SJSA1 (cell line): Measurements from ENCODE around the gene SEMA5B. TPM values are rescaled to one million over a fixed set of nuclear protein-coding genes. Genes with fewer than 3 reads are reported as not detected.

ENCODE experiments used
- DNase-seq, 2 experiments: peaks; one replicate each; pipeline ENCODE4 v3.0.0-alpha.2; 2015 to 2020; ENCODE audit warnings: low spot score in 2 of 2, low read depth in 1 of 2
- H3K27ac ChIP-seq: fragments of 250-450 bp; sonication (Bioruptor Pico); 2 replicates; pipeline ENCODE4 v1.5.1; 2020; ENCODE audit warnings: mild to moderate bottlenecking, moderate library complexity
- H3K27me3 ChIP-seq: fragments of 250-450 bp; sonication (Bioruptor Pico); replicated peaks from 2 replicates; pipeline ENCODE4 v1.5.1; 2020; ENCODE audit warnings: mild to moderate bottlenecking, moderate library complexity
- H3K36me3 ChIP-seq: fragments of 250-450 bp; sonication (Bioruptor Pico); 2 replicates; pipeline ENCODE4 v1.5.1; 2020; ENCODE audit warnings: mild to moderate bottlenecking
- H3K4me1 ChIP-seq: fragments of 250-450 bp; sonication (Bioruptor Pico); replicated peaks from 2 replicates; pipeline ENCODE4 v1.6.1; 2021; ENCODE audit warnings: mild to moderate bottlenecking
- H3K4me3 ChIP-seq: fragments of 250-450 bp; sonication (Bioruptor Pico); 2 replicates; pipeline ENCODE4 v1.5.1; 2020; ENCODE audit warnings: mild to moderate bottlenecking
- H3K9me3 ChIP-seq: fragments of 250-450 bp; sonication (Bioruptor Pico); replicated peaks from 2 replicates; pipeline ENCODE4 v1.5.1; 2020; ENCODE audit warnings: mild to moderate bottlenecking
- total RNA-seq: library from RNA; depleted of rRNA; stranded (reverse); fragments of >200 nt; shearing (Covaris generic); gene quantifications from 2 replicates; pipeline ENCODE4 v1.2.3, GENCODE V29; 2014

The SEMA5B gene
- total RNA-seq, 1 experiment from 2014 or later: not detected

DNA sequence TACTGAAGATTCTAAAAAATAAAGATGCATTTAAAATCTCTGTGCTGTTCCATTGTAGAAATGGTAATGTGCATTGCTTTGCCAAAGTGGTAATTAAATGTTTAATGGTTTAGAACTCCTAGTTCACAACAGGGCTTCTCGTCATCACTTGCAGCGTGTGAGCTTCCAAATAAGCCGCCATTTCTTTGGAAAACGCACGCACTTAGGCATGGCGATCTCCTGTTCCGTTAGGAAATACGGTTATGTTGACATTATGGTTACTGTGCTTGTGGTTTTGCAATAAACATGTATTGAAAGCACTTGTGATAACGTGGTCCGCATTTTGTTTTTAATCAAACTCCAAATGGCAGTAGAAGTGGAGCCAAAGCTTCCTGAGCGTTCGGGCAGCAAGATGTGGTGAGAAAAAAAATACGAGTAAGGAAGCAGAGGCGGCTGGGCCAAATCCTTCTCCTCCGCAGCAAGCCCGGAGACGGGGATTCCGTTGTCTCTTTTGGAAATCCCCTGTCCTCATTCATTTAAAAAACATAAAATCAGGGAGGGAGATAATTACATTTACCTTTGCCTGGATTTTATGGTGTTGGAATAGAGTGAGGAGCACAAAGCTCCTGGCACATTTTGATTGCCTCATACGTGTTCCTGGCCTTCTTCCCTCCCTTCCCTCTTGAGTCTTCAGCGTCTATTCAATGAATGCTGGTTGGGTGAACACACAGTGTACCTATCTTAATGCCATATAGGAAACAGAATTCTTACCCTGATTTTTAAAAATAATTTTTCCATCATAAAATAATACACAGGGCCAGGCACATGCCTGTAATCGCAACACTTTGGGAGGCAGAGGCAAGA is 135.2 kb downstream of the SEMA5B start:
- Histone ChIP-seq H3K27me3 (no peaks in the 10 kb centered on the region; the same call in 1 of the 2 replicates), H3K9me3 (no peaks in the 10 kb centered on the region), H3K36me3 (no peaks in the 10 kb centered on the region), H3K4me3 (no peak overlapping the region), H3K4me1 (no peaks in the 10 kb centered on the region), H3K27ac (no peak overlapping the region)
- DNase-seq: no peak

DNA sequence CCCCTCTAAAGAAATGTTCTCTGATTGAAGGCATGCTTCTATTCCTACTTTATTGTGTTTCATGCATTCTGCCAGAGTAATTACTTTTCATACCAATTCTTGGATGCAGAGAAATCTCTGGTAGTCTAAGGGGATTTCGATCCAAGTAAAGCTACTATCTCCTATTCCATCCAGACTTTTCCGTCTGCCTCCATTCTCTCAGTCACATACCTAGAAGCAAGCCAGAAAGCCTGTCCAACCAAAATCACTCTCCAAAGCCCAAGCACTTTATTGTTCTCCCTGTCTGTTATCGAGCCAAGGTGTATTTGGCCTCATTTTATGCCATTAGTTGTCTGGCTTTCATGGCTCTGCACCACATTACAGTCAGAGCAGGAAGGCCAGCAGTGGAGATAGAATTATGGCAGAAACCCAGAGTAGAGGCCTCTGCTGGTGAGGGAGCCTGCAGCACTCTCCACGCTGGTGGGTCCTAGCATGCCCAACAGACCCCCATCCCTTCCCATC is 136.8 kb downstream of the SEMA5B start:
- Histone ChIP-seq H3K9me3 (no peaks in the 10 kb centered on the region), H3K4me1 (no peaks in the 10 kb centered on the region)
- no peak for DNase-seq

DNA sequence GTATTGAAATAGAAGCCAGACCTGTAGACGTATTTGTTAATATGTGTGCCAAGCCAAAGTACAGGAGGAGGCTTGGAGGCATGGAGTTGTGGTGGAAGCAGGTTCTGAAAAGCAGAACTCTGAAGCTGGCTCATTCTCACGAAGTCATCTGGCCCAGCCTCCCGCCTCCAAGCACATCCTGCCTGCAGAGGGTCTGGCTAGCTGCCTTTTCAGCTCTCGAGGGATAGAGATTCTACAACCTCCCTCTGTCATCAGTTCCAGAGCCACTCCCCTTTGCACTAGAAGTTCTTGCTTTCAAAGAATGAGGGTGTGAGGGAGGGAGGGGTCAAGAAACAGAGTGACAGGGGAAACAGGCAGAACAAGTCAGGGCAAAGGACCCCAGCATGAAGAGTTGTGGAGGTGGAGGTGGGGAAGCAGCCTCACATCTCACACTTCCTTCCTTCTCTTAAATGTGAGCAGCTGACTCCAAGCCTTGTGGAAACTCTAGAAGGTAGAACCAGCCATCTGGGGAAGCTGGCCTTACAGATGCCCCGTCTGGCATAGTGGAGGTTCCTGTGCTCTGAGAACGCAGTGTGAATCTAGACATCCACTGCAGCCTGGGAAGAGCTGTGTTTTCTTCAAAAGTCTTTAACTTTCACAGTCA is 137.4 kb downstream of the SEMA5B start:
- no peaks in the 10 kb centered on the region for H3K27me3 ChIP-seq
- DNase-seq: no peak
- no peaks in the 10 kb centered on the region for H3K9me3 ChIP-seq
- no peak overlapping the region for H3K27ac ChIP-seq
- H3K36me3 ChIP-seq: no peaks in the 10 kb centered on the region
- H3K4me1 ChIP-seq: no peaks in the 10 kb centered on the region
- H3K4me3 ChIP-seq: no peak overlapping the region

More for the DNA sequence above, 136.8 kb downstream of the SEMA5B start:
- Histone ChIP-seq H3K27ac (no peak overlapping the region), H3K4me3 (no peak overlapping the region), H3K27me3 (no peaks in the 10 kb centered on the region), H3K36me3 (no peaks in the 10 kb centered on the region)

DNA sequence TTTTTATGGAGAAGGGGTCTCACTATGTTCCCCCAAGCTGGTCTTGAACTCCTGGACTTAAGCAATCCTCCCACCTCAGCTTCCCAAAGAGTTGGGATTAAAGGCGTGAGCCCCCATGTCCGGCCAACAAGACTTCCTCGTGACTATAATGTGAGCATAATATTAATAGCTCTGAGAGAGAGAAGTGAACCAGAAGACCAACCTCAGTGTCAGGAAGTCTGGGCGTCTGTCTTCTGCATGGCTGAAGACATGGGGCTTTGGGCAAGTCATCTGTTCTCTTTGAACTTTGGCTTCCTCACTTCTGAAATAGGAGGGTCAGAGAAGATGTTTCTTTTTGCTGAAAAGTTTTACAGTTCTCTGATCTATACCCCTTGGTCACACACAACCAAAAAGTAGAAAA is 140.6 kb downstream of the SEMA5B start:
- H3K4me1 ChIP-seq: no peaks in the 10 kb centered on the region
- no peaks in the 10 kb centered on the region for H3K27me3 ChIP-seq
- H3K27ac ChIP-seq: no peak overlapping the region
- no peaks in the 10 kb centered on the region for H3K36me3 ChIP-seq
- no peaks in the 10 kb centered on the region for H3K9me3 ChIP-seq
- DNase-seq: no peak
- H3K4me3 ChIP-seq: no peak overlapping the region

DNA sequence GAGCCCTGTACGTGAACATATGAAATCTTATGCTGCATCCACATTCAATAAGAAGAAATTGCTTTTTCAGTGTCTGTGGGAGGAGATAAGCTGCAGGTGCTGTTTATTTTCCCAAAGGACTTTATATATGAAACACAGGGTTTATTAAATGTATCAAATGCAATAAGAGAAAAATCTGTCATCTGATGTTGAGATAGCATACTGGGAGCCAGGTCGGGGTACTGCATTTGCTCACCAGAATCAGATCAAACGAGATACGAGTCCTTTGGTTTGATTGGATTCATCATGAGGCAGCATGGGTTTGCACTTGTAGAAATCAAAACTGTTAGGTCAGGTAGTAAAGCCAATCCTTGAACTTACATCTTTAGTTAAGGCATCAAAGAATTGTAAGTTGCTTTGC is 141.3 kb downstream of the SEMA5B start:
- H3K36me3 ChIP-seq: no peaks in the 10 kb centered on the region
- no peak overlapping the region for H3K4me3 ChIP-seq
- H3K9me3 ChIP-seq: no peaks in the 10 kb centered on the region
- H3K4me1 ChIP-seq: no peaks in the 10 kb centered on the region
- no peak overlapping the region for H3K27ac ChIP-seq
- no peaks in the 10 kb centered on the region for H3K27me3 ChIP-seq
- DNase-seq: no peak

DNA sequence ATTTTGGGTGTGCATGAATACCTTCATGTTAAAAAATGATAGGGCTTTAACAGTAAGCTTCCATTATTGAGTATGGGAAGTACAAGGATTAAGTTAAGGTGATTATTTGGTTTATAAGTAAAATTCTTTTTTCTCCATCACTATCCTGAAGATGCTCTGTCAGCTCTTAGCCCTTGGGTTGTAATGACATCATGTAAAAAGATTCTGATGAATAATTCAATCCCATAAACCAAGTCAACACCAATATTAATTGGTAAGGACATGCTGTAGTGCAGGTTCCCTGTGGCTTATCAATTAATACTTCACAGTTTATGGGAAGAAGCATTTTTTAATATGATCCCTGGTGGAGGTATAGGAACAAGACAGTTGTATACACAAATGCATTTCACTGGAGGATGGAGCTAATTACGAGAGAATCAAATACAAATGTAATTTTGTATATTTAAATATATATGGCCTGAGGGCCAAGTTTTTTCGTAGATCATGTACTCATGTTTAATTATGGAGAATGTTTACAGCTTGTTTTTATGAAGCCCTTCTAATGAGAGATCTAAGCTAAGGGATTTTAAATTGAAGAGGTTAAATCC is 145.1 kb downstream of the SEMA5B start:
- no peaks in the 10 kb centered on the region for H3K27me3 ChIP-seq
- no peak overlapping the region for H3K4me3 ChIP-seq
- H3K9me3 ChIP-seq: no peaks in the 10 kb centered on the region
- no peaks in the 10 kb centered on the region for H3K4me1 ChIP-seq
- no peak for DNase-seq
- no peaks in the 10 kb centered on the region for H3K36me3 ChIP-seq
- H3K27ac ChIP-seq: no peak overlapping the region

DNA sequence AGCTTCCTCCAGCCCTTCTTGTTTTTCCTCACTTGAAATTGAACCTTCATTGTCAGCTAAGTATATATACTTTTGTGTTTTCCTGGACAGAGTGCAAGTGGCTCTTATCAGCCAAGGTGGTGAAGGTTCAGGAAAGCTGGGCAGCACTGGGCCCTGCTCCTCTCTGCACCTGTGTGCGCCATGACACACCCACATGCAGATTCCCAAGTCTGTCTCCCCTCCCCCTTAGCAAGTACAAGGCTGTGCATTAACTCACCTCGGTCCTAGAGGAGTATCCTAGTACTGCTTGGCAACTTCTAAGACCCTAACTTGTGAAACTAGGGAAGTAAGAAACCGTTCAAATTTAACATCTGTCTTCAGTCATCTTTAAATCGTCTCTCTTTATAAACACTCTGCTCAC is 146.9 kb downstream of the SEMA5B start:
- Histone ChIP-seq H3K9me3 (no peaks in the 10 kb centered on the region), H3K4me3 (no peak overlapping the region), H3K36me3 (no peaks in the 10 kb centered on the region), H3K27ac (no peak overlapping the region), H3K4me1 (no peaks in the 10 kb centered on the region), H3K27me3 (no peaks in the 10 kb centered on the region)
- DNase-seq: no peak

DNA sequence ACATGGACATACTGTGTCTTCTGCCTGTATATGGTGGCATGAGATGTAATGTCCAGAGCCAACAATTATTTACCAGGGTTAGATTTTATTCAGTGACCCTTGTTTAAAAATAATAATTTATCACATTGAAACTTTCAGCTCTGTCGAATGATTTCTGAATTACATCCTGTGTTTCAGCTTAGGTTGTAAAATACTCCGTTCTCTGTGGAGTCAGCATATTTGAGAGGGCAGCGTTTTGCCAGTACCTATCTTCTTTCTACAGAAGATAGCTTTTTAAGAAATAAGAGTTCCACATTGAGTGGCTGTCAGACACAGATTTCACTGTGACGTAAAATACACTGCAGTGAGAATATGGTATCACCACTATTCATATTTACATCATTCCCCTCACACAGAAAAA is 147.4 kb downstream of the SEMA5B start:
- Histone ChIP-seq H3K36me3 (no peaks in the 10 kb centered on the region), H3K4me3 (no peak overlapping the region), H3K27me3 (no peaks in the 10 kb centered on the region), H3K4me1 (no peaks in the 10 kb centered on the region), H3K27ac (no peak overlapping the region), H3K9me3 (no peaks in the 10 kb centered on the region)
- DNase-seq: no peak

DNA sequence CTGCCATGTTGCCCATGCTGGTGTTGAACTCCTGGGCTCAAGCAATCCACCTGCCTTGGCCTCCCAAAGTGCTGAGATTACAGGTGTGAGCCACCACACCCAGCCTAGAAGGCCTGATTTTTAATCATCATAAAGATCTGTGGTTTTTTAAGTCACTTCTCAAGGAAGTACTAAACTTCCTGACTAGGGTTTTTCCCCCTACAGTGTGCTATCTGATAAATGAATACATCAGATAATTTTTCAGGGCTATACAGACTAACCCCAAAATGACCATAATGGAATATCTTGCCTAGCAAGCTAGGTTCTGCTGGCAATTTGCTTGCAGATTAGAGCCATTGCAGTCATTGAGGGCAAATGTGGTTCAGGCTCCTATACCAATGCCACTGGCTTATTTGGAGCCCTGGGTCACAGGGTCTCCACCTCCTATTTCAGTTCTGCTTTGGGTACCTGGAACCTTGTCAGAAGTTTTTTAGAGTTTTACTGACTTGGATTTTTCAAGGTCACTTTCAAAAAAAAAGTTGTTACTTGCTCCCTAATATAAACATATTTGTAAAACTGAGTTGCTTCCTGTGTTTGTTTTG is 151.9 kb downstream of the SEMA5B start:
- Histone ChIP-seq H3K27me3 (no peaks in the 10 kb centered on the region), H3K27ac (no peak overlapping the region), H3K9me3 (no peaks in the 10 kb centered on the region), H3K4me3 (no peak overlapping the region), H3K4me1 (no peaks in the 10 kb centered on the region), H3K36me3 (no peaks in the 10 kb centered on the region)
- DNase-seq: no peak

DNA sequence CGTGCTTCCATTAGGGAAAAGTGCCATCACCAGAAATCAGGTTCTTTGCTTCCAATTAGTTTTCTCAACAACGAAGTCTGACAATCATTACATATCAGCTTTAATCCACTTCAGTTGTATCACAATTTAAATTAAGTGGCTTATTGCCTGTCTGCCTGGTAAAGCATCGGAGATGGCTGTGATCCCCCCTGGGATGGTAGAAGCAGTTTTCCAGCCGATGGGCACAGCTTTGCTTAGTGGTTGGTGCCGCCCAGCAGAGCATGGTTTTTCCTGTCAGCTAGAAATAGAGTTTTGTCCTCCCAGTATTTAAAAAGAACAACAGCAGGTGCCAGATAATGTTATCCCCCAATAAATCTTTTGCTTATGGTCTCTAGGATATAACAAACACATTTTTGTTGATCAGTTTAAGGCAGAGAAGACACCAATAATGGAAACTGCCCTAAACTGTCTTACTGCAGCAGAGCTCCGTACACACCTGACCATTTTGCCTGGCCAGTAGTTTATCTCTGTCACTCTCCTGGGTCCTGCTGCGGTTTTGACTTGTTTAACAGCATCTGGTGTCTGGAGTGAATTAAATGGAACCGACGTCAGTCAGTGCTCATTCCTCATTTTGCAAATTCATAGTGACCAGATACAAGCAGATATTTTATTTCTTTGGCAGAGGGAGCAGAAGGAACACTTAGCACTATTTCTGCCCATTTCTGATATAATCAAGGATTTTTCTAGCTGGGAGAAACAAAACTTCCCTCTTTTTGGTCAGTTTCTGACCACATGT is 153.6 kb downstream of the SEMA5B start:
- H3K27me3 ChIP-seq: no peaks in the 10 kb centered on the region
- DNase-seq: no peak
- H3K27ac ChIP-seq: no peak overlapping the region
- H3K4me1 ChIP-seq: no peaks in the 10 kb centered on the region
- H3K4me3 ChIP-seq: no peak overlapping the region
- H3K9me3 ChIP-seq: no peaks in the 10 kb centered on the region
- H3K36me3 ChIP-seq: no peaks in the 10 kb centered on the region

DNA sequence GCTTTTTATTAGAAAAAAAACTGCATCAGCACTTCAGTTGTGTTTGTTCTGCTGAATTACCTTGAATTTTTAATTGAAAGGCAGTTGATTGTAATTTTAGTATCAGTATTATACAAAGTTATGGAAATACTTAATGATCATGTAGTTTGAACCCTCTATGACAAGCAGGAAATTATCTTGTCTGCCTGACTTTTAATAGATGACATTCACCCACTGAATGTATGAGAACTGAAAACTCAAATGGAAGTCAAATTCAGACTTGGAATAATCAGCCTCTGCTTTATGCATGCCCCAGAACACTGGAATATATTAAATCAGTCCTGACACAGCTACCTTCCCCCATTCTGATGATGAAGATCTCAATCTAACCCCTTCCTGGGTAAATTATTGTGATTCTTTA is 159.2 kb downstream of the SEMA5B start:
- H3K4me3 ChIP-seq: no peak overlapping the region
- no peaks in the 10 kb centered on the region for H3K36me3 ChIP-seq
- no peak overlapping the region for H3K27ac ChIP-seq
- DNase-seq: no peak
- H3K4me1 ChIP-seq: no peaks in the 10 kb centered on the region
- H3K9me3 ChIP-seq: no peaks in the 10 kb centered on the region
- H3K27me3 ChIP-seq: no peaks in the 10 kb centered on the region

DNA sequence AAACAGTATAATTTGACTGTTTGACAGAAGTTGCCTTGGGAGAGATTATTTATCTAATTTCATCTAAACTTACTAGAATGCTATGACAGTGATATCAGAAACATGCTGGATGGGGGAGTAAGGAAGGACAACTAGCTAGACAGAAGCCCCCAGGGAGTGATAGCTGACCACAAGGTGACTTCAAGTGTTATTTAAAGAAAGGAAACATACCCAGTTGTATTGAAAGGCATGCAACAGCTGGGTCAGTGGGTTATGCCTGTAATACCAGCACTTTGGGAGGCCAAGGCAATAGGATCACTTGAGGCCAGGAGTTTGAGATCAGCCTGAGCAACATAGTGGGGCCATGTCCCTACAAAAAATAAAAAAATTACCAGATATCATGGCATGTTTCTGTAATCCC is 163.1 kb downstream of the SEMA5B start:
- no peak overlapping the region for H3K4me3 ChIP-seq
- DNase-seq: no peak
- no peak overlapping the region for H3K27ac ChIP-seq
- H3K4me1 ChIP-seq: no peaks in the 10 kb centered on the region
- no peaks in the 10 kb centered on the region for H3K9me3 ChIP-seq
- no peaks in the 10 kb centered on the region for H3K36me3 ChIP-seq
- H3K27me3 ChIP-seq: no peaks in the 10 kb centered on the region

DNA sequence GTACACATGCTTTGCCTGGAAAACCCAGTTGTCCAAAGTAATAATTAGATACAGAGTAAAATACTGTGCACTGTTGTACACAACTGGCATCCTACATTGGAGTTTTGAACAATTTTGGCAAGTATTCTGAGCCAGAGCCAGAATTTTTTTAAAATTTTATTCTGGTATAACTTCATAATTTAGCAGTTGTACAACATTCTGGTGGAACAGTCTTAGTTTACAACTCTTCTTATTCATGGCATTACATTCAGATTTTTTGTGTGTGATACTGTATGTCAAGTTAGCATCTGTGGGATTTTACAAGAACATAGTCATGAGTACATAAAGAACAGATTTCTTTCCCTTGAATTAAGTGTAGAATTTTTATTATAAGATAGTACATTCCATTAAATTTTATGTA is 165.2 kb downstream of the SEMA5B start:
- DNase-seq: no peak
- Histone ChIP-seq H3K27me3 (no peaks in the 10 kb centered on the region), H3K4me3 (no peak overlapping the region), H3K36me3 (no peaks in the 10 kb centered on the region), H3K4me1 (no peaks in the 10 kb centered on the region), H3K9me3 (no peaks in the 10 kb centered on the region), H3K27ac (no peak overlapping the region)
